Left ventricle myocardium superior (tissue), 1 donor: ENCODE results near the gene ANKS4B. TPM values are rescaled to one million over a fixed set of nuclear protein-coding genes. Genes with fewer than 3 reads are reported as not detected.
"Not testable (repeated sequence)": the region's sequence is repeated elsewhere in the genome, so short reads cannot be mapped to it uniquely, and the experiment has no call there.

ENCODE experiments used
- ATAC-seq: fragments of 200-7000 bp; cut with Tn5 transposase; one replicate; pipeline ENCODE4 v1.9.1; 2020; ENCODE audit warnings: mild to moderate bottlenecking, moderate library complexity
- DNase-seq: peaks from one replicate; pipeline ENCODE4 v3.0.0-alpha.2; 2020
- intact Hi-C: fragments of 100-400 bp; cut with micrococcal nuclease; formaldehyde crosslinking; loops from one replicate; pipeline ENCODE4 v1.11.0; 2022
- long read RNA-seq: library from polyadenylated mRNA; unstranded; transcript quantifications from one replicate; pipeline ENCODE4 v2.0.0, GENCODE V29; 2021
- total RNA-seq: library from RNA; stranded (reverse); fragmentation: NEBNext Ultra II Directional; extraction: Animal tissue kit (Norgen Biotek cat#: 25700); gene quantifications from one replicate; pipeline ENCODE4 v1.2.1, GENCODE V29; 2021
- donor health status: DM: no; HTN: yes; CAD: no; lungs with severe emphysema.

ANKS4B gene
- total RNA-seq: not detected
- long read RNA-seq: 0 reads

GRCh38 chr16:21233521-21234150, at the start of gene ANKS4B:
Gene ANKS4B (plus strand): TSS chr16:21233699. CDS start chr16:21233738, 39 bp downstream.
- ATAC-seq: no peak
- no peak for DNase-seq
- intact Hi-C loops: no loop called here

GRCh38 chr16:21183995-21184394, 49.5 kb upstream of the ANKS4B start:
- intact Hi-C loops: no loop called here
- DNase-seq: no peak

GRCh38 chr16:21184834-21185233, 48.7 kb upstream of the ANKS4B start:
- ATAC-seq (no peak), DNase-seq (no peak)
- intact Hi-C loops: no loop called here

More at GRCh38 chr16:21183995-21184394, 49.5 kb upstream of the ANKS4B start:
- no peak for ATAC-seq

GRCh38 chr16:21185659-21186325, 47.7 kb upstream of the ANKS4B start:
- intact Hi-C loops: no loop called here
- DNase-seq (no peak), ATAC-seq (no peak)

- DNase-seq: no peak
- intact Hi-C loops: no loop called here
- no peak for ATAC-seq
These were observed 47.2 kb upstream of the ANKS4B start for GRCh38 chr16:21186326-21186691.

GRCh38 chr16:21189311-21189710, 44.2 kb upstream of the ANKS4B start:
- ATAC-seq: no peak
- no peak for DNase-seq
- intact Hi-C loops: no loop called here

- intact Hi-C loops: no loop called here
- no peak for ATAC-seq
These were observed 43.5 kb upstream of the ANKS4B start for GRCh38 chr16:21190013-21190412.

GRCh38 chr16:21190599-21190998, 42.9 kb upstream of the ANKS4B start:
- intact Hi-C loops: no loop called here
- no peak for ATAC-seq
- no peak for DNase-seq

More at GRCh38 chr16:21190013-21190412, 43.5 kb upstream of the ANKS4B start:
- DNase-seq: no peak

GRCh38 chr16:21192991-21193390, 40.5 kb upstream of the ANKS4B start:
- ATAC-seq: no peak
- no peak for DNase-seq
- intact Hi-C loops: no loop called here

- ATAC-seq: no peak
- no peak for DNase-seq
- intact Hi-C loops: loop anchor here (5.0 kb wide), 1 partner anchor 102 kb away; no protein-coding TSS in a partner anchor
These were observed 38.7 kb upstream of the ANKS4B start for GRCh38 chr16:21194771-21195301.

GRCh38 chr16:21195330-21195729, 38.2 kb upstream of the ANKS4B start:
- not testable (repeated sequence) for ATAC-seq, DNase-seq
- intact Hi-C loops: loop anchor here (5.0 kb wide), 1 partner anchor 102 kb away; no protein-coding TSS in a partner anchor

- ATAC-seq: no peak
- no peak for DNase-seq
- intact Hi-C loops: loop anchor here (5.0 kb wide), 1 partner anchor 100 kb away; no protein-coding TSS in a partner anchor
These were observed 36.4 kb upstream of the ANKS4B start for GRCh38 chr16:21197112-21197511.

GRCh38 chr16:21197621-21198020, 35.9 kb upstream of the ANKS4B start:
- intact Hi-C loops: loop anchor here (5.0 kb wide), 1 partner anchor 100 kb away; no protein-coding TSS in a partner anchor
- ATAC-seq (no peak), DNase-seq (no peak)

GRCh38 chr16:21199607-21200218, 33.8 kb upstream of the ANKS4B start:
- ATAC-seq (no peak), DNase-seq (no peak)
- intact Hi-C loops: loop anchor here (5.0 kb wide), 1 partner anchor 98 kb away; no protein-coding TSS in a partner anchor

GRCh38 chr16:21203155-21203797, 30.2 kb upstream of the ANKS4B start:
- intact Hi-C loops: no loop called here
- no peak for DNase-seq
- ATAC-seq: no peak

GRCh38 chr16:21205303-21205702, 28.2 kb upstream of the ANKS4B start:
- intact Hi-C loops: no loop called here
- no peak for ATAC-seq
- no peak for DNase-seq

GRCh38 chr16:21206550-21206949, 26.9 kb upstream of the ANKS4B start:
- no peak for DNase-seq
- no peak for ATAC-seq
- intact Hi-C loops: no loop called here

GRCh38 chr16:21208446-21209230, 24.9 kb upstream of the ANKS4B start:
- DNase-seq (no peak), ATAC-seq (no peak)
- intact Hi-C loops: no loop called here

GRCh38 chr16:21211486-21211885, 22.0 kb upstream of the ANKS4B start, which contains the start of gene ZP2:
Gene ZP2 (minus strand): TSS chr16:21211574. CDS start chr16:21211547, 27 bp downstream.
- no peak for ATAC-seq
- intact Hi-C loops: no loop called here
- no peak for DNase-seq
